ENCODE measurements around the gene S1PR4. TPM values are rescaled to one million over a fixed set of nuclear protein-coding genes. Genes with fewer than 3 reads are reported as not detected.
"Not testable (repeated sequence)": the region's sequence is repeated elsewhere in the genome, so short reads cannot be mapped to it uniquely, and the experiment has no call there.

Gene S1PR4
- polyA plus RNA-seq, 6 donors from 2014 or later, result 307 to 524 (median 405) TPM

GRCh38 chr19:3188627-3189596 is 10.3 kb downstream of the S1PR4 start:
- no peaks in the 10 kb centered on the region for H3K9me3 Mint-ChIP-seq
- no peak for DNase-seq
- peaks cover 0 to 6% of the 10 kb centered on the region in 2 donors for H3K36me3 Mint-ChIP-seq
- peak overlapping the region in 7 of 8 donors; percentile 36 to 93 (median 68) for H3K4me3 Mint-ChIP-seq
- no peaks in the 10 kb centered on the region for H3K27me3 Mint-ChIP-seq
- ATAC-seq (ENCODE audit: low read depth in 2 of 2), result no peak
- peak overlapping the region in 2 of 6 donors; percentile 79 to 81 for H3K27ac Mint-ChIP-seq
- H3K4me1 Mint-ChIP-seq, result peaks cover 44 to 62% (median 59%) of the 10 kb centered on the region in 3 donors

GRCh38 chr19:3189702-3190469 is 11.3 kb downstream of the S1PR4 start:
- Mint-ChIP-seq H3K36me3 (peaks cover 0 to 4% of the 10 kb centered on the region in 2 donors), H3K27me3 (no peaks in the 10 kb centered on the region), H3K9me3 (no peaks in the 10 kb centered on the region), H3K27ac (no peak overlapping the region), H3K4me3 (no peak overlapping the region), H3K4me1 (peaks cover 34 to 54% (median 50%) of the 10 kb centered on the region in 3 donors)
- DNase-seq (no peak), ATAC-seq (ENCODE audit: low read depth in 2 of 2) (no peak)

DNA sequence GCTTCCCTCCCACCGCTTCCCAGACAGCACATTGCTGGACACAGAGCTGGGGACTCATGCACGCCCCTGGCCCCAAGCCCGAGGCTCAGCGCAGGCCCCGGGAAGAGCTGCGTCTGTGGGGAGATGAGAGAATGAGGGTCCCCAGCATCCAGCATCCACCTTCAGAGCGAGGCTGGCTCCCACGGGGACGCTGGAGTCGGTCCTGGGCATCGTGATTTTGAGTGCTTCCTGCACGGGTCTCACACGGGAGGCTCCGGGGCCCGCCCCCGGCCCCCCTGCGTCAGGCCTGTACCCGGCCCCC is 11.9 kb downstream of the S1PR4 start:
- Mint-ChIP-seq H3K27me3 (no peaks in the 10 kb centered on the region), H3K9me3 (no peaks in the 10 kb centered on the region), H3K4me3 (no peak overlapping the region), H3K27ac (no peak overlapping the region), H3K4me1 (peaks cover 29 to 48% (median 44%) of the 10 kb centered on the region in 3 donors), H3K36me3 (peaks cover 0 to 4% of the 10 kb centered on the region in 2 donors)
- ATAC-seq (ENCODE audit: low read depth in 2 of 2) (no peak), DNase-seq (no peak)

GRCh38 chr19:3190921-3191805 is 12.6 kb downstream of the S1PR4 start:
- Mint-ChIP-seq H3K27me3 (no peaks in the 10 kb centered on the region), H3K4me3 (peak overlapping the region in 3 of 8 donors; percentile 8 to 33 (median 32)), H3K27ac (peak overlapping the region in 2 of 6 donors; percentile 45 to 78), H3K36me3 (peaks cover 0 to 4% of the 10 kb centered on the region in 2 donors), H3K9me3 (no peaks in the 10 kb centered on the region), H3K4me1 (peaks cover 27 to 46% (median 42%) of the 10 kb centered on the region in 3 donors)
- no peak for DNase-seq
- ATAC-seq (ENCODE audit: low read depth in 2 of 2), result no peak

DNA sequence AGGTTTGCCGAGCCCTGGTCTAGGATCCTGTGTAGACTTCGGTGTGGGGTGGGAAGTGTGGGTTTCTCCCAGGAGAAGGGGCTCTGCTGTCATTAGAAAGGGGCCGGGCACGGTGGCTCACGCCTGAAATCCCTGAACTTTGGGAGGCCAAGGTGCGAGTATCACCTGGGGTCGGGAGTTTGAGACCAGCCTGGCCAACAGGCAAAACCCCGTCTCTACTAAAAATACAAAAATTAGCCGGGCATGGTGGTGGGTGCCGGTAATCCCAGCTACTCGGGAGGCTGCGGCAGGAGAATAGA is 13.2 kb downstream of the S1PR4 start:
- Mint-ChIP-seq H3K4me1 (peaks cover 24 to 40% (median 38%) of the 10 kb centered on the region in 3 donors), H3K4me3 (peak overlapping the region in 1 of 8 donors; percentile 33)
- not testable (repeated sequence) for DNase-seq; ATAC-seq (ENCODE audit: low read depth in 2 of 2); H3K36me3 Mint-ChIP-seq; H3K9me3 Mint-ChIP-seq; H3K27ac Mint-ChIP-seq; H3K27me3 Mint-ChIP-seq

- ATAC-seq (ENCODE audit: low read depth in 2 of 2), result no peak
- no peaks in the 10 kb centered on the region for H3K27me3 Mint-ChIP-seq
- no peaks in the 10 kb centered on the region for H3K9me3 Mint-ChIP-seq
- peak overlapping the region in 1 of 6 donors; percentile 24 for H3K27ac Mint-ChIP-seq
- H3K4me1 Mint-ChIP-seq, result peaks cover 19 to 35% (median 33%) of the 10 kb centered on the region in 3 donors
- H3K4me3 Mint-ChIP-seq, result no peak overlapping the region
- DNase-seq, result no peak
- peaks cover 0 to 4% of the 10 kb centered on the region in 2 donors for H3K36me3 Mint-ChIP-seq
These were observed 13.7 kb downstream of the S1PR4 start for GRCh38 chr19:3192228-3192635.

GRCh38 chr19:3192684-3193083 is 14.1 kb downstream of the S1PR4 start:
- peaks cover 15 to 31% (median 30%) of the 10 kb centered on the region in 3 donors for H3K4me1 Mint-ChIP-seq
- H3K4me3 Mint-ChIP-seq, result no peak overlapping the region
- peaks cover 0 to 4% of the 10 kb centered on the region in 2 donors for H3K36me3 Mint-ChIP-seq
- DNase-seq, result no peak
- ATAC-seq (ENCODE audit: low read depth in 2 of 2), result no peak
- H3K9me3 Mint-ChIP-seq, result no peaks in the 10 kb centered on the region
- peak overlapping the region in 1 of 6 donors; percentile 24 for H3K27ac Mint-ChIP-seq
- no peaks in the 10 kb centered on the region for H3K27me3 Mint-ChIP-seq

DNA sequence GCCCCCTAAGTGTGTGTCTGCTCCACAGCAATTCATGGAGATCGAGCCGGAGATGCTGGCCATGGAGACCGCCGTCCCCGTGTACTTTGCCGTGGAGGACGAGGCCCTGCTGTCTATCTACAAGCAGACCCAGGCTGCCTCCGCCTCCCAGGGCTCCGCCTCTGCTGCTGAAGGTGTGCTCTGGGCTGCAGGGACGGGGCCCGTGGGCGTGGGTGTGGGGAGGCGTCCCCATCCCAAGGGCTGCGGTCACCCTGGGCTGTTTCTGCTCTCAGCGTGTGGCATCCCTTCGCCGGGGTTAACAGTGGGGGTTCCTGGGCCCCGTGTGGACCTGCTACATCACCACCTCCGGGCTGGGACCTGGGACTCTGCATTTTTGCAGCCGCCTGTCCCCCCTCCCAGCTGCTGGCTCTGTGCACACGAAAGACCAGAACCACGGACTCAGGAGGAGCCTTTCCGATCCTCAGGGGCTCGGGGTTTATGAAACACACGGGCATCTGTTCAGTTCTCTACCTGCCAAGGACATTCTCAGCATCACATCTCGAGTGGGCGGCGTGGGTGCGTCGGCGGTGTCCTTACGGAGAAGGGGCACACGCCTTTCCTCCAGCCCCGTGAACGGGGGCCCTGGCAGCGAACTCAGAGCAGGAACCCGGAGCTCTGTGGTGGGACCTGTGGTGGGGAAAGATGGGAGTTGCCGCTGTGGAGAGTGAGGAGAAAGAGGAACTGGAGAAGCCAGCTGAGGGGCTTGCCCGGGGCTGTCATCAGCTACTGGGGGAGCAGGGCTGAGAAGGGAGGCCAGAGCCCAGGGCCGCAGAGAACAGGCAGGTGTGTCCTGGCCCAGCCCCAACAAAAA is 14.9 kb downstream of the S1PR4 start:
- no peaks in the 10 kb centered on the region for H3K27me3 Mint-ChIP-seq
- no peaks in the 10 kb centered on the region for H3K9me3 Mint-ChIP-seq
- DNase-seq (no peak), ATAC-seq (ENCODE audit: low read depth in 2 of 2) (peak; percentile 67 to 78)
- peaks cover 10 to 23% (median 22%) of the 10 kb centered on the region in 3 donors for H3K4me1 Mint-ChIP-seq
- H3K4me3 Mint-ChIP-seq, result no peak overlapping the region
- peaks cover 0 to 4% of the 10 kb centered on the region in 2 donors for H3K36me3 Mint-ChIP-seq
- peak overlapping the region in 5 of 6 donors; percentile 27 to 76 (median 38) for H3K27ac Mint-ChIP-seq

DNA sequence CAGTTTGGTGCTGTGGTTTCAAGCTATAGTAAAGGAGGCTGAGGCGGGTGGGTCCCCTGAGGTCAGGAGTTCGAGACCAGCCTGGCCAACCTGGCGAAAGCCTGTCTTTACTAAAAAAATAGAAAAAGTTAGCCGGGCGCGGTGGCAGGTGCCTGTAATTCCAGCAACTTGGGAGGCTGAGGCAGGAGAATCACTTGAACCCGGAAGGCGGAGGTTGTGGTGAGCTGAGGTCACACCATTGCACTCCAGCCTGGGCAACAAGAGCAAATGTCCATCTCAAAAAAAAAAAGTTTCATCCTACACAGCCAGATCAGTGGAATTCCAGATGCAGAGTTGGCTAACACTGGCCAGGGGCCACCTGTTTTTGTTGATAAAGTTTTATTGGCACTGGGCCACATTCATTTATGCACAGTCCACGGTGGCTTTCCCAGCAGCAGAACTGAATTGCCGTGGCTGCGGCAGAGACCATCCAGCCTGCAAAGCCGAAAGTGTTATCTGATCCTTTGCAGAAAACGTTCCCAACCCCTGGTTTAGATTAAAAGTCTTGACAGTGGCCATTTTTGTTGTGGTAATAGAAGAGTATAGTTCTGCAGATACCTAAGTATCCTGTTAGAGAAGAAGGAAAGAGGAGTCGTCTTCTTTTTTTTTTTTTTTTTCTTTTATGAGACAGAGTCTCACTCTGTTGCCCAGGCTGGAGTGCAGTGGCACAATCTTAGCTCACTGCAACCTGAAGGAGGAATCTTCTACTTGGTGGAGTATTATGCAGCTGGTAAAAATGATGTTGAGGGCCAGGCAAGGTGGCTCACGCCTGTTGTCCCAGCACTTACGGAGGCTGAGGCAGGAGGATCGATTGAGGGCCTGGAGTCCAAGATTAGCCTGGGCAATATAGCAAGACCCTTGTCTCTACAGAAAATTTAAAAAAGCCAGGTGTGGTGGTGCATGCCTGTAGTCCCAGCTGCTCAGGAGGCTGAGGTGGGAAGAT is 15.8 kb downstream of the S1PR4 start:
- ATAC-seq (ENCODE audit: low read depth in 2 of 2), result no peak
- DNase-seq, result no peak
- H3K27ac Mint-ChIP-seq, result peak overlapping the region in 3 of 6 donors; percentile 35 to 54 (median 38)
- peaks cover 7 to 13% (median 13%) of the 10 kb centered on the region in 3 donors for H3K4me1 Mint-ChIP-seq
- H3K4me3 Mint-ChIP-seq, result no peak overlapping the region
- H3K36me3 Mint-ChIP-seq, result peaks cover 0 to 4% of the 10 kb centered on the region in 2 donors
- no peaks in the 10 kb centered on the region for H3K9me3 Mint-ChIP-seq
- no peaks in the 10 kb centered on the region for H3K27me3 Mint-ChIP-seq

GRCh38 chr19:3196064-3196932 is 17.7 kb downstream of the S1PR4 start:
- no peak for DNase-seq
- no peaks in the 10 kb centered on the region for H3K9me3 Mint-ChIP-seq
- H3K27me3 Mint-ChIP-seq, result no peaks in the 10 kb centered on the region
- no peak overlapping the region for H3K4me3 Mint-ChIP-seq
- H3K4me1 Mint-ChIP-seq, result peaks cover 4 to 7% (median 6%) of the 10 kb centered on the region in 3 donors
- peaks cover 0 to 4% of the 10 kb centered on the region in 2 donors for H3K36me3 Mint-ChIP-seq
- no peak for ATAC-seq (ENCODE audit: low read depth in 2 of 2)
- no peak overlapping the region for H3K27ac Mint-ChIP-seq

GRCh38 chr19:3196933-3197205 is 18.3 kb downstream of the S1PR4 start:
- Mint-ChIP-seq H3K9me3 (no peaks in the 10 kb centered on the region), H3K27ac (no peak overlapping the region), H3K4me3 (no peak overlapping the region), H3K27me3 (no peaks in the 10 kb centered on the region), H3K36me3 (peaks cover 0 to 4% of the 10 kb centered on the region in 2 donors), H3K4me1 (peaks cover 4 to 7% (median 6%) of the 10 kb centered on the region in 3 donors)
- ATAC-seq (ENCODE audit: low read depth in 2 of 2) (no peak), DNase-seq (no peak)
